Measurements from ENCODE around the gene SPDYE1.
A peak's percentile ranks its signal among the peaks of the same experiment; 100 is the strongest.
"Not testable (repeated sequence)": the region's sequence is repeated elsewhere in the genome, so short reads cannot be mapped to it uniquely, and the experiment has no call there.

SPDYE1 gene

DNA sequence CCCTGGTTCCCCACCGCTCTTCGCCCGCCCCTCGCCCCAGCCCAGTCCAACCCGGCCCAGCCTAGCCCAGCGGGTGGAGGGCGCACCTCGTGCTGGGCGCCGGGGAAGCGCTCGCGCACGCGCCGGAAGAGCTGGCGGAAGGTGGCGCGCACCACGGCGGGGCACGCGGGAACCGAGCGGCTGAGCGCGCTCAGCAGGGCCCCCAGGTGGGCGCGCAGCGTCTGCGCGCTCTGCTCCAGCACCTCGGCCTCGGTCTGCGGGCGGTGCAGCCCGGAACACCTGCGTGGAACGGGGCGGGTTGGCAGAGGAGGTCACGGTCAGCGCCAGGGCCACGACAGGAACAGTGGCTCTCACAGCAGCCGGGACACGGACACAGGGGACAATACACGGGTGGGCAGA, 42.8 kb downstream of the SPDYE1 start:
- POLR2A ChIA-PET (ENCODE audit: low non-redundant PET); CTCF ChIA-PET; DNase-seq (ENCODE audit: low spot score): not testable (repeated sequence)
- peak overlapping the region; percentile 42; the same call in 1 of the 2 replicates for H3K27ac ChIP-seq

- CTCF ChIA-PET, result no interaction called here
- no peak for DNase-seq (ENCODE audit: low spot score)
- POLR2A ChIA-PET (ENCODE audit: low non-redundant PET), result no interaction called here
- no peak overlapping the region for H3K27ac ChIP-seq
- TF ChIP-seq, protein P1, sequence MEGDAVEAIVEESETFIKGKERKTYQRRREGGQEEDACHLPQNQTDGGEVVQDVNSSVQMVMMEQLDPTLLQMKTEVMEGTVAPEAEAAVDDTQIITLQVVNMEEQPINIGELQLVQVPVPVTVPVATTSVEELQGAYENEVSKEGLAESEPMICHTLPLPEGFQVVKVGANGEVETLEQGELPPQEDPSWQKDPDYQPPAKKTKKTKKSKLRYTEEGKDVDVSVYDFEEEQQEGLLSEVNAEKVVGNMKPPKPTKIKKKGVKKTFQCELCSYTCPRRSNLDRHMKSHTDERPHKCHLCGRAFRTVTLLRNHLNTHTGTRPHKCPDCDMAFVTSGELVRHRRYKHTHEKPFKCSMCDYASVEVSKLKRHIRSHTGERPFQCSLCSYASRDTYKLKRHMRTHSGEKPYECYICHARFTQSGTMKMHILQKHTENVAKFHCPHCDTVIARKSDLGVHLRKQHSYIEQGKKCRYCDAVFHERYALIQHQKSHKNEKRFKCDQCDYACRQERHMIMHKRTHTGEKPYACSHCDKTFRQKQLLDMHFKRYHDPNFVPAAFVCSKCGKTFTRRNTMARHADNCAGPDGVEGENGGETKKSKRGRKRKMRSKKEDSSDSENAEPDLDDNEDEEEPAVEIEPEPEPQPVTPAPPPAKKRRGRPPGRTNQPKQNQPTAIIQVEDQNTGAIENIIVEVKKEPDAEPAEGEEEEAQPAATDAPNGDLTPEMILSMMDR (conservative IDR thresholded peaks at IDR 0.05; ENCODE audit: low read depth), result no peak
Measured at GRCh38 chr7:44042221-44042620, 44.5 kb downstream of the SPDYE1 start.

GRCh38 chr7:44043902-44044301, 46.2 kb downstream of the SPDYE1 start:
- no peak for DNase-seq (ENCODE audit: low spot score)
- POLR2A ChIA-PET (ENCODE audit: low non-redundant PET), result interaction anchor here (0.7 kb wide), 1 partner anchor 426 kb away, joined by 4 read pairs; no protein-coding TSS in a partner anchor
- TF ChIP-seq, protein P1 (conservative IDR thresholded peaks at IDR 0.05; ENCODE audit: low read depth), result no peak
- H3K27ac ChIP-seq, result peak overlapping the region; percentile 86
- CTCF ChIA-PET, result interaction anchor here (0.6 kb wide), 1 partner anchor 22 kb away, joined by 3 read pairs; no protein-coding TSS in a partner anchor

- ChIA-PET POLR2A (ENCODE audit: low non-redundant PET) (interaction anchor here (0.7 kb wide), 2 partner anchors 11 to 425 kb away, joined by 4 read pairs; no protein-coding TSS in a partner anchor), CTCF (interaction anchor here (0.6 kb wide), 1 partner anchor 23 kb away, joined by 3 read pairs; no protein-coding TSS in a partner anchor)
- TF ChIP-seq, protein P1 (conservative IDR thresholded peaks at IDR 0.05; ENCODE audit: low read depth), result no peak
- H3K27ac ChIP-seq, result peak within 1 kb of the TSS; percentile 86
- peak; percentile 92 for DNase-seq (ENCODE audit: low spot score)
Measured at GRCh38 chr7:44044315-44045225, 46.9 kb downstream of the SPDYE1 start, which contains the start of gene DBNL. TSS of gene DBNL (plus strand) at chr7:44044702. CDS start at chr7:44044738, 36 bp downstream.

DNA sequence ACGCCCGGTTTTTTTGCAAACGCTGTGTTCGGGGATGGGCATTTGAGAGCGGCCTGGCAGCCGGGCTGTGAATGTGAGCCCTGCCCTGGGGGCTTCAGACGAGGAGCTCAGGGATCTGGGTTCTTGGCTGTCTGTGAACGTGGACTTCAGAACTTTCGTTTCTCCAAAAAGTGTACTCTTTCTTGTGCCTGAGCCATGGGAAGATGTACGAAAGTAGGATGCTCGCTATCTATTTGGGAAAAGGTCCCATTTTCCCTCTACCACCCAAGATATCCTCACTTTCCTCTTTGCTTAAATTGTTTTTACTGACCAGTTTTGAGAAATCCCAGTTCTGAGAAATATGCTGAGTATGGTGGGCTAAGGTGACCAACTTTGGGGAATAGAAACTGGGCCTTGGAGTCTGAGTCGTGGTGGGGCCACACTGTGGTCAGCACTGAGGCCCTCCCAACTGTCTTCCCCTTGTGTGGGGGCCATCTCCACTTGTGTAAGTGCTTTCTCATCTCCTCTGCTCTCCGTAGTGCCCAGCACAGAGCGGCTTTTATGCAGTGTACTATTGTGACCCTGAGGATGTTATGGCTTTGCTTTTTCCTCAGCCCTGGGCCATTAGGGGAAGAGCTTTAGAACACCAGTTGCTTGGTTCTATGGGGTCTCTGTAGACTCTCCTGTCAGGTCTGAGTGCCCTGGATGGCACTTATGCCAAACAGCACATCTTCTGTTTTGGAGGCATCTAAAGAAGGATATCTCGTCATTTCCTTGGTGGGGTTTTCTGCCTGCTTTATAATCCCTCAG, 47.7 kb downstream of the SPDYE1 start:
- POLR2A ChIA-PET (ENCODE audit: low non-redundant PET), result interaction anchor here (0.7 kb wide), 1 partner anchor 11 kb away, joined by 4 read pairs; no protein-coding TSS in a partner anchor
- TF ChIP-seq, protein P1 (conservative IDR thresholded peaks at IDR 0.05; ENCODE audit: low read depth), result no peak
- CTCF ChIA-PET, result no interaction called here
- H3K27ac ChIP-seq, result peak overlapping the region; percentile 86
- peak; percentile 36 for DNase-seq (ENCODE audit: low spot score)

- ChIA-PET POLR2A (ENCODE audit: low non-redundant PET) (no interaction called here), CTCF (no interaction called here)
- H3K27ac ChIP-seq, result no peak overlapping the region
- DNase-seq (ENCODE audit: low spot score), result no peak
- TF ChIP-seq, protein P1 (conservative IDR thresholded peaks at IDR 0.05; ENCODE audit: low read depth), result no peak
Measured at GRCh38 chr7:44046321-44047061, 48.8 kb downstream of the SPDYE1 start.

Measured in RWPE1 (cell line).